DMS53 treated with DMSO at 0.1 percent for 48 hours (cell line): Measurements from ENCODE around the gene CLCN1.
A peak's percentile ranks its signal among the peaks of the same experiment; 100 is the strongest.
"Not testable (repeated sequence)": the region's sequence is repeated elsewhere in the genome, so short reads cannot be mapped to it uniquely, and the experiment has no call there.

ENCODE experiments used
- DNase-seq: peaks from one replicate; lab custom pipeline; 2025; ENCODE audit not compliant: unreplicated experiment; lab: John Stamatoyannopoulos, UW

CLCN1 gene

GRCh38 chr7:143315776-143316175 lies at the start of gene CLCN1:
TSS of gene CLCN1 (plus strand) at chr7:143316111. CDS start at chr7:143316213, 102 bp downstream.
- no peak for DNase-seq

DNA sequence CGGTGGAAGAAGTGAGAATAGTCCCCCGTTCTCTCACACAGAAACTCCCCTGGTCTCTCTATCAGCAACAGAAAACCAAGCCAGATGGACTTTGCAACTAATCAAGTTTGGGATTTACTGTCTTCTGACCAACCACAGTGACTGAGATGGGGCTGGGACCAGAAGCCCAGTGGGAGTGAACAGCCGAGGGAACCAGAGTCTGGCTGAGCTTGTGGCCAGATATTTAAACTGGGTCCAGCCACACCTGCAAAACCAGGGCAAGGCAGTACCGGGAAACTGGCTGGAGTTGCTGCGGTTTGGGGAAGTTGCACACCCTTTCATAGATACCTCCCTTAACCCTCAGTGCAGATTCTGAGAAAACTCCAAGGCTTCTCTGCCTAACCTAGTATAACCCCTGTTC lies 46.7 kb upstream of the CLCN1 start:
- DNase-seq, result no peak

GRCh38 chr7:143271240-143271639 lies 44.7 kb upstream of the CLCN1 start:
- no peak for DNase-seq

GRCh38 chr7:143272871-143273270 lies 43.0 kb upstream of the CLCN1 start:
- DNase-seq, result no peak

DNA sequence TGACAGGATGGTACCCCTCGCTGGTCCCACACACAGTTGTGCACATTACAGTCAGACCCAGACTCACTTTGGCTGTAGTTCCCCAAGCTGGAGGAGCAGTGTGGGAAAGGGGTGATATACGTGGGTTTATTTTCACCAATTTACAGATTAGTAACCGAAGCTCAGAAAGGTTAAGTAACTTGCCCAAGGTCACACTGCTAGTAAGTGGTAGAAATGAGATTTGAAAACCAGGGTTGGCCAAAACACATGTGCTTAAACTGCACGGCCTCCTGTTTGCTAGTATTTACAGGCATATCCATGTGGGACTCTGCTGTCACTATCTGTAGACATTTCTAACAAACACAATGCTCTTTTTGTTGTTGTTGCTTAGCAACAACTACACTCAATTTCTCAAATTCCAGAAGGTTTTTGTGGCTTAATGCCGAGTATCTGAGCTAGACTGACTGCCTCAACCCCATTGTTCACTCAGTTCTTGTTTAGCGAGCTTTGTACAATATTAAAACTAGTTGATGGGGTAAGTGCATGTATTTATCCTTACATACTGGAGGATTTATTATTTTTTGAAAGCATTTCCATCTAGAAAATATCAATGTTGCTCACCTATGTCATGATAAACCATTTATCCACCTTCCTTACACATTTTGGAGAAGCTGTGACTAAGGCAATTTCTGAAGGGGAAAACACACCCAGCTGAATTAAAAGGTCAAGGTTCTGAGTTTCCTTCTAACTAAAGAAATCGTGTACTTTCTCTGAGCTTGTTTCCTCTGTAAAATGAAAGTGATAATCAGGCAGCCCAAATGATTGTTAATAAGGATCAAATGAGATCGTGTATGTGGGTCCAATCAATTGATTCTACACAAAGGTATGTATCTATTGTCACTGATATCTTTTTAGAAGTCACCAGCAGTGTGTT lies 36.5 kb upstream of the CLCN1 start:
- no peak for DNase-seq

- no peak for DNase-seq
These were observed 35.8 kb upstream of the CLCN1 start for GRCh38 chr7:143280160-143280559.

DNA sequence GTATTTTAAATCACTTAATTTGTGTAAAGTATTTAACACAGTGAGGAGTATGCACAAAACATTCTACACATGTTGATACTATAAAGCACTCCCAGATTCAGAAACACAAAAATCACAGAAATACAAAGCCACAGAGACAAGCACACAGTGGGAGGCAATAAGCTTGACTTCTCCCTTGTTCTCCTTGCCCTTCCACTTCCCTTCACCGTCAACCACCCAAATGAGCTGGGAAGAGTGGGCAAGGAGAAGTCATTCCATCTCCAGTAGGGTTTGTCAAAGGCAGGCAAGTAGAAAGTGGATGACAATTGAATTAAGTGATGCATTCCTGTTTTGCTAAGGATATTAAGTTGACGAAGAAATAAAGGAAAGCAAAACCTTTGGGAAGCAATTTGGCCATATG lies 35.3 kb upstream of the CLCN1 start:
- DNase-seq, result no peak

DNA sequence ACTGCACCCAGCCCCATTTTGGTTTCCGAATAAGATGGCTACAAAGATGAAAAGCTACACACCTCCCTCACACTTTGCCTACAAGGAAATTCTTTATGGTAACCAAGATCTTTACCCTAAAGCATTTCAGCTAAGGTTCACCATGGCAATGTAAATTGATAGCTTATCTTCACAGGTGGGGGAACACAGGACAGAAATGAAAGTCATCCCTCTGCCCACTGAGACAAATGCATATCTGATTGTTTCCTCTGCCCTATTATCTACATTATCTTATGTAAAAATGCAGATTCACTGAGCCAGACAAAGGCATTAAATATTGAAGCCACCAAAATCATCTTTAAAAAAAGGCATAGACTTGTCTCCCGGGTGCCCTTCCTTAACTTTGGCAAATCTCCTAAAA lies 34.4 kb upstream of the CLCN1 start:
- no peak for DNase-seq

- DNase-seq, result no peak
These were observed 33.8 kb upstream of the CLCN1 start for GRCh38 chr7:143282124-143282523.

DNA sequence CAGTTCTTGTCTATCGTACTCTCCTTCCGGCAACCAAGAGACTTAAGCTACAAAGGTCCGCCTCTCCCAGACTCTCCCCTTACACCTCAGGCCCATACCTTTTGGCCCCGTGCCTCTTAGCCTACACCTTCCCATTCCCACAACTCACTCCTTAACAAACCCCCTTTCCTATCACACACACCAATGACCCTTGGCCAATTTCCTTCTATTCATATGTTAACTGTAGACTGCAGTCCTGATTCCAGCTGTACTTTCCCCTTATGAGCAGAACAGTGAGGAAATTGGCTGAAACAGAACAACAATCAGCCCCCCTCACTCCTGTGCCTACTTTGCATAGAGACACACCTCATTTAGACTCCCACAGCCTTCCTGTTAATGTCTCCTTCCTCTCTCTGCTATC lies 32.5 kb upstream of the CLCN1 start:
- DNase-seq, result no peak

DNA sequence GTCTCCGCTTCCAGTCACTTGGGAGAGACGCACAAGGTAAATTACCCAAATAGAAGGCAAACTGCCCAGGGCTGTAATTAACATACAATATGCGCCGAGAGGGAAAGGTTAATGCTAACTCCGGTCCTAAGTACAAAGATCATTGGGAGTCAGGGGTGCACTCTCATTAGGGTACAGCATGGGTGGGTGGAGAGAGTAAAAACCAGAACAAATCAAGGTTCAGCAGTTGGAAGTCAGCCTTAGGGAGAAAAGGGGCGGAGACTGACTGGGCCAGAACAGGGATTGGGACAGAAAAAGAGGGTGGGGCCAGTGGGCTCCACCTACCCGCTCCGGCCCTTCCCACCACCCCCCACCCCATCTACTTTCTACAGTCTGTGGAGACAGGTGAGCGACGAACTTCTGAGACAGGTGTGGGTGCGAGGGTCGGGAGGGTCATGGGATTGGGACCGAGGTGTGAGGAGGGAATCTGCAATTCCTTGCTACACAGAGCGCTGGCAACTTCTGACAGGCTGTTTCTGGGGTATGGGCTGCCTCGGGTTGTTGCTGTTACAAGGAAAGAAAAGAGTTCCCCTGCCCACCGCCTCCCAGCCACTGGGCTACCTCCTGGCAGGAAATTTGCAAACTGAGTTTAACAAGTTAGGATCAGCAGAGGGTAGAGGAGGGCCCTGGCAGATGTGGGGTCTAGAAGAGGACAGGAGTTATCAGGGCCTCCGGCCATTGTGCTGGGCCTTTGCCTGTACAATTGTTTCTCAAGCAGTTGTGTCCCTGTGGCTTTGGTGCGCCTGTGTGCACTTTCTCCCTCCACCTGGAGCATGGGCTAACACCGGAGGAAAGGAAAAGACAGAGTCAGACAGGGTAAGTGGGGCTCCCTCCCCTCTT lies 31.1 kb upstream of the CLCN1 start, which contains the start of gene TMEM139:
TSS of gene TMEM139 (plus strand) at position 368 of the 879 bp plus-strand sequence. CDS start 1,000 bp downstream, outside the sequence.
- DNase-seq, result no peak

GRCh38 chr7:143285470-143285778 lies 30.5 kb upstream of the CLCN1 start:
- DNase-seq, result no peak

- DNase-seq, result no peak
These were observed 29.9 kb upstream of the CLCN1 start for GRCh38 chr7:143285806-143286521.

DNA sequence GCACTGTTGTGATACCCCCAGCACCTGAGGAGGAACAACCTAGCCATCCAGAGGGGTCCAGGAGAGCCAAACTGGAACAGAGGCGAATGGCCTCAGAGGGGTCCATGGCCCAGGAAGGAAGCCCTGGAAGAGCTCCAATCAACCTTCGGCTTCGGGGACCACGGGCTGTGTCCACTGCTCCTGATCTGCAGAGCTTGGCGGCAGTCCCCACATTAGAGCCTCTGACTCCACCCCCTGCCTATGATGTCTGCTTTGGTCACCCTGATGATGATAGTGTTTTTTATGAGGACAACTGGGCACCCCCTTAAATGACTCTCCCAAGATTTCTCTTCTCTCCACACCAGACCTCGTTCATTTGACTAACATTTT lies 29.4 kb upstream of the CLCN1 start:
- no peak for DNase-seq

DNA sequence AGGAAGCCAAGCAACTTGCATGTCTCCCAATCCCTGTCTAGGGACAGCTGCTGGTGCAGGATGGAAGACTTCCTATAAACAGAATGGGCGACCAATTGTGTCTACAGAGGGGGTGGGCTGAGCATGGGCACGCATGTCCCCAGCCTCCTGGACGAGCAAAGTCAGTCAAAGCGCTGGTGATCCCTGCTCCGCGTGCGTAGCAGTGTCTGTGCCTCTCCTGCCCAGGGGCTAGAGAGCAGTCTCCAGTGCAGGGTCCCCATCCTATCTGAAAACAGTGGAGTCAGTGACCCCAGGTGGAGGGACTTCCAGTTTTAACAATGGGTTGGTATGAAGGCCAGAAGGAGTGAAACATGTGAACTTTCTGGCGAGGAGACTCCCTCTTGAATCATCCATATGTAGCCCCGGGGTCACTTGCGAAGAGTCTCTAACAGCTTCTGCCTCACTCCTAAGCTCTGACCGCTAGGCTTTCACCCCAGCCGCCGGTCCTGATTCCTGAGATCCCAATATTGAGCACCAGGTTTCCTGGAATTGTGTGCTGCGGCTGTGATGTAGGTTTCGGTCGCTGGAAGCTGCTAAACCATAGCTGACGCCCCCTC lies 28.5 kb upstream of the CLCN1 start:
- DNase-seq, result no peak

DNA sequence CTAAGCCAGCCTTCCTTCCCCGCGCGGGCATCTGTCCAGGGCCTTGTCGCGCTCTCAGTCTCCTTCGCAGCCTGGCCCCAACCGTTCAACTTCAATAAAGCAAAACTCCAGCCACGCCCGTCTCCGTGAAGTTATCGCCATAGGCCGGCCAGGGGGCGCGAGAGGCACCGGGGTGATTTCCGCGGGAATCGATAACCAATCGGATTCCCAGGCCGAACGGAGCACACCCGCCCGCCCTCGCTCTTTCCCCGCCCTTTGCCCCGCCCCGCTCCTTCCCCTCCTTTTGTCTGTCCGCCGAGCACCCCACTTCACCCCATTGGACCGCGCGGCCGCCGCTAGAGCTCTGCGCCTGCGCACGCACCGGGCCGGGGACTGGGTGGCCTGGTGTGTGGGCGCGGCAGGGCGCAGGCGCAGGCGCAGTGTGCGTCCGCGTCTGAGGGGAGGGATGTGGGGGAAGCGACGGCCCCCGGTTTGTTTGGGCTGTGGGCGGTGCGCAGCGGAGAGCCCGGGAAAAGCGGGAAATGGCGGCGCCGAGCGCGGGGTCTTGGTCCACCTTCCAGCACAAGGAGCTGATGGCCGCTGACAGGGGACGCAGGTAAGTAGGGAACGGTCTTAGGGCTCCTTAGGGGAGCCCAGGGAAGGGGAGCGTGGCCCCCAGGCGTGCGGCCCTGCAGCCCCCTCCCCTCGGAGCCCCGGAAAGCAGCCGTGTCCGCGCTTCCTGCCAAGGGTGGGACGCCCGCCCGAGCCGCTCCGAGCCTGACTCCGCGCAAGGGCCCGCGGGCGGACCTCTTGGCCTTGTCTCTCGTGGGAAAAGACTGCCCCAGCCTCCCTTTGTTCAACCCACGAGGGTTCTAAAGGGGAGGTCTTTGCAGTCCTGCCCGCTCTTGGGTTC lies 27.7 kb upstream of the CLCN1 start, which contains the start of gene CASP2:
TSS of gene CASP2 (plus strand) at position 417 of the 892 bp plus-strand sequence. CDS start at position 522, 105 bp downstream.
- peak; percentile 92 for DNase-seq

- DNase-seq, result no peak
These were observed 27.1 kb upstream of the CLCN1 start for GRCh38 chr7:143288836-143289235.

GRCh38 chr7:143289421-143289820 lies 26.5 kb upstream of the CLCN1 start:
- no peak for DNase-seq

GRCh38 chr7:143289888-143290287 lies 26.0 kb upstream of the CLCN1 start:
- not testable (repeated sequence) for DNase-seq

GRCh38 chr7:143290293-143290692 lies 25.6 kb upstream of the CLCN1 start:
- no peak for DNase-seq
